Measurements from ENCODE around the gene PHLDB3.
"Not testable (repeated sequence)": the region's sequence is repeated elsewhere in the genome, so short reads cannot be mapped to it uniquely, and the experiment has no call there.

The PHLDB3 gene

GRCh38 chr19:43466793-43467192 lies 37.8 kb downstream of the PHLDB3 start:
- no peak for DNase-seq

GRCh38 chr19:43465468-43466120 lies 39.0 kb downstream of the PHLDB3 start, which contains the start of gene LYPD3:
Gene LYPD3 (minus strand): TSS chr19:43465608. CDS start chr19:43465571, 37 bp downstream.
- no peak for DNase-seq

GRCh38 chr19:43464134-43464775 lies 40.3 kb downstream of the PHLDB3 start:
- no peak for DNase-seq

GRCh38 chr19:43463381-43464133 lies 41.0 kb downstream of the PHLDB3 start:
- DNase-seq = peak; percentile 65

GRCh38 chr19:43462785-43463380 lies 41.7 kb downstream of the PHLDB3 start:
- DNase-seq = no peak

- DNase-seq = no peak
These were observed 42.2 kb downstream of the PHLDB3 start for GRCh38 chr19:43462383-43462782.

- no peak for DNase-seq
These were observed 43.2 kb downstream of the PHLDB3 start for GRCh38 chr19:43461303-43461702.

- DNase-seq = no peak
These were observed 44.1 kb downstream of the PHLDB3 start for GRCh38 chr19:43460362-43461016.

GRCh38 chr19:43457809-43458208 lies 46.7 kb downstream of the PHLDB3 start:
- DNase-seq = no peak

- no peak for DNase-seq
These were observed 49.0 kb downstream of the PHLDB3 start for GRCh38 chr19:43455321-43456113.

GRCh38 chr19:43454031-43454430 lies 50.5 kb downstream of the PHLDB3 start:
- no peak for DNase-seq

GRCh38 chr19:43452582-43452981 lies 52.0 kb downstream of the PHLDB3 start:
- no peak for DNase-seq

GRCh38 chr19:43450545-43450997 lies 54.0 kb downstream of the PHLDB3 start:
- DNase-seq = no peak

GRCh38 chr19:43447655-43448054 lies 56.9 kb downstream of the PHLDB3 start:
- DNase-seq = no peak

- DNase-seq = no peak
These were observed 57.6 kb downstream of the PHLDB3 start for GRCh38 chr19:43446746-43447489.

GRCh38 chr19:43445426-43445825 lies 59.1 kb downstream of the PHLDB3 start:
- DNase-seq = no peak

- no peak for DNase-seq
These were observed 59.8 kb downstream of the PHLDB3 start for GRCh38 chr19:43444531-43445287.

GRCh38 chr19:43444091-43444490 lies 60.5 kb downstream of the PHLDB3 start:
- not testable (repeated sequence) for DNase-seq

- DNase-seq = no peak
These were observed 62.8 kb downstream of the PHLDB3 start for GRCh38 chr19:43441716-43442115.

GRCh38 chr19:43439709-43440063 lies 64.9 kb downstream of the PHLDB3 start:
- no peak for DNase-seq
